CMK (cell line): ENCODE measurements around the gene NAP1L4.

ENCODE experiments used
- DNase-seq: peaks from one replicate; pipeline ENCODE4 v3.0.0-alpha.2; 2010; ENCODE audit warnings: low read depth

Gene NAP1L4

DNA sequence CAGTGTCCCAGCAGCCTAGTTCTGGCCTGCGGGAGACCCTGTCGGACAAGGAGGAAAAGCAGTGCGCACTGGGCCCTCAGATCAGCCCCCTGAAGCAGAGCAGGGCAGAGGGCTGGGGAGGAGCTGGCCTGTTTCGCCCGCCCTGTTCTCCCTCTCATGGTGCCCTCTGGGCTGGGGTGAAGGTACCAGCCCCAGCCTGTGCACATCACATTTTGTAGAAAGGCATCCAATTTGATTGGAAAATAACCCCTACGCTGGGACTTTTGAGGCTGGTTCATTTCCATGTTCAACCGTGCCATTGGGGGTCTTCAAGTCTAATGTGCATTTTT, 832 bp upstream of the NAP1L4 start:
- no peak for DNase-seq

GRCh38 chr11:2991452-2992233, 486 bp downstream of the NAP1L4 start:
- DNase-seq = no peak

DNA sequence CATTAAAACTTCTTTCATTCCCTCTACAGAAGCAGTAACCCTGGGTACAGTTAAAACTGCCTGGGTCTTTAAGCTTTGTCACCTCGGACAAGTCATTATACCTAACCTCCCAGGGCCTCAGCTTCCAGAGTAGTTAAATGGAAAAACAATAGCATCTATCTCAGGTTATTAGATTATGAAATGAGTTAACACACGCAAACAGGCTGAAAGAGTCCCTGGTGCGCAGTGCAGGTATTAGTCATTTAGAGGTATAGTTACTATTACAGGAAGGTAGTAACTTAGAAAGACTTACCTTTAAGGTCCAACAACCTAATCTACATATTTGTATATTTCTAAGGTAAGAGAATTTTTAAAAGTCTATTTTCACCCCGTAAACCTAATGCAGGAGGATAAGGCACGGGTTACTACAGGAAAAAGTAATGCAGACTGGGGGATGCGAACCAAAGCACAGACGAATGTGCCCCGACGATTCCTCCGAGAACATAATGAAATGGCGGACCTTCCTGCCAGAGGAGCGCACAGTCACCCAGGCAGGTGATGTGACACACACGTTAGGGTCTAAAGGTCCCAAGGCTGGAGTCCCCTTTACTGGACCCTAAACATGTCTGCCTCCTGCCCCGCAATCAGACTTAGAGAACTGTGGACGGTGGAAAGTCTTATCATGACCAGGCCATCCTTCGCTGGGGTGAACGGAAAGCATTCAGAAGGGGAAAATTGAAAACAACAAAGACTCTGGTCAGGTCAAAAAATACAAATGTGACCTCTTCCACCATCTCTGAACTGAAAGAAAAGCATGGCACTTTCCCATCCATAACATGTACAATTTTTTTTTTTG, 1.3 kb downstream of the NAP1L4 start:
- DNase-seq = no peak

DNA sequence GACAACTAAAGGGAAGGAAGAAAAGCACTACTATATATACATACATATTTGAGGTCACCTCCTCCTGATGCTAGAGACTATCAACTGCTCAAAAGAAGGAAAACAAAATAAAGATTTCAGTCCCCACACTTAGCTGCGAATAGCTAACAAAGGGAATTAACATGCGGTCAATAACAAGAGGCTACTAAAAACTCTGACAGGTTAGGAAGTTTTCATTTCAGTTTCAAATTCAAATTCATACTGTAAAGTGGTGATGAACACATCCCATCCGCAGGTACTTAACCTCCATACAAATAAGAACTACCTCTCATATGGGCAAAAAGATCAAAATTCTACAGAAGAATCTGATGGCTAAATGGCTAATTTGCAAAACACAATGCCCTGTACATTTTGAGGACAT, 2.6 kb downstream of the NAP1L4 start:
- DNase-seq = no peak

DNA sequence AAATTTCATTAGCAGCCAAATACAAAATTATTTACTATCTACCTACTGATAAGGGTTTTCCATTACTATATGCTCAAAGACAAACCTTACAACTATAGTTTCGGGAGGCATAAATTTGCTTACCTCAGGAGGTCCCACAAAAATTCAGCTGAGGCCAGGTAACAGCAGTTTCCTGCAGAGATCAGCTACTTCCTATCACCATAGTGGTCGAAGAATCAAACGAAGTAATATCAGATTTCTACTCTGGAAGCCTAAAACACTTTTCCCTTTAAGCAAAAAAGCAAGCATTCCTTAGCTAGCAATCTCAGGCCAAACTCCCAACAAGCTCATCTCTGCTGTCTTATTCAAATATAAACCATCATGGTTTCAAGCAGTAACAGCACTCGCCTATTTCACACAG, 3.1 kb downstream of the NAP1L4 start:
- no peak for DNase-seq

GRCh38 chr11:2987881-2988861, 4.0 kb downstream of the NAP1L4 start:
- no peak for DNase-seq

GRCh38 chr11:2983908-2984307, 8.2 kb downstream of the NAP1L4 start:
- no peak for DNase-seq

- DNase-seq = no peak
Measured at GRCh38 chr11:2982214-2982613, 9.9 kb downstream of the NAP1L4 start.

DNA sequence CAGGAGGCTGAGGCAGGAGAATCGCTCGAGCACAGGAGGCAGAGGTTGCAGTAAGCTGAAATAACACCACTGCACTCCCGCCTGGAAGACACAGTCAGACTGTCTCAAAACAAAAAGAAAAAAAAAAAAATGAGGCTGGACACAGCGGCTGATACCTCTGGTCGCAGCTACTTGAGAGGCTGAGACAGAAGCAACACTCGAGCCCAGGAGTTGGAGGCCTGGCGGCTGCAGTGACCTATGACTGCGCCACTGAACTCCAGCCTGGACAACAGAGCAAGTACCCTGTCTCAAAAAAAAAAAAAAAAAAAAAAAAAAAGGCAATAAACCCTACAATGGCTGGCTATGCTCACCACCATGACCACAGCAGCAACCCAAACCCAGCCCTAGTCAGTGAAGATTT, 11.0 kb downstream of the NAP1L4 start:
- DNase-seq = no peak

GRCh38 chr11:2980168-2980840, 11.8 kb downstream of the NAP1L4 start:
- no peak for DNase-seq

- DNase-seq = no peak
Measured at GRCh38 chr11:2977113-2977512, 15.0 kb downstream of the NAP1L4 start.

DNA sequence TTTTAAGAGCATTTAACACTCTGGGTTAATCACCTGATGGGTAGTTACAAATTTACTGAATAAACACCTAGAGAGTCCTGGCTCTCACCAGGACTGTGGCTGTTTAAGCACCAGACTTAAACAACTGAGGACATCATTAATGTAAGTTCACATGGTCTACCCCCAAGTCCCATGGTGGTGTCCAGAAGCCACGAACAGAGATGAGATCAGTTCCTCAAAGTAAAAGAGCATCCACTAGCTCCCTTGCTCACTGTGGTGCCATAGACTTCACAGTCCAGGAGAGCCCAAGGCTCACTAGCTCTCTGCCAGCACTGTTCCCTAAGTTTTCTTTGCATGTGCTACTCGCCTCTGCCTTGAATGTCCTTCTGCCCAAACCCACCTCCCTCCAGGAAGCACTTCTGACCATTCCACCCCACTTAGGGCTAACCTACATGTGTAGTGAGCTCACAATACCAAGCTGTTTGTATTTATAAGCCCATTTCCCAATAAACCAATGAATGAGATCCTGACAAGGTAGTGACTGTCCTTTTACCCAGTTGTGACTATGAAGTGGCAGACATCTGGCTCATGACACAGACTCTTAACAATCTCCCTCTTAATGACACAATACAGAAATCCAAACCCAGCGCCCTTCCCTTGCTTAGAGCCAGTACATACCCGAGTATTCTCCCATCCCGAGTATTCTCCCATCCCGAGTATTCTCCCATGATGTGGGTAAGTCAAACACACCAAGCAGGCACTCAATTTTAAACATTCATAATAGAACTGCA, 15.7 kb downstream of the NAP1L4 start:
- no peak for DNase-seq

GRCh38 chr11:2975594-2975993, 16.5 kb downstream of the NAP1L4 start:
- DNase-seq = no peak

GRCh38 chr11:2974272-2974671, 17.9 kb downstream of the NAP1L4 start:
- no peak for DNase-seq

DNA sequence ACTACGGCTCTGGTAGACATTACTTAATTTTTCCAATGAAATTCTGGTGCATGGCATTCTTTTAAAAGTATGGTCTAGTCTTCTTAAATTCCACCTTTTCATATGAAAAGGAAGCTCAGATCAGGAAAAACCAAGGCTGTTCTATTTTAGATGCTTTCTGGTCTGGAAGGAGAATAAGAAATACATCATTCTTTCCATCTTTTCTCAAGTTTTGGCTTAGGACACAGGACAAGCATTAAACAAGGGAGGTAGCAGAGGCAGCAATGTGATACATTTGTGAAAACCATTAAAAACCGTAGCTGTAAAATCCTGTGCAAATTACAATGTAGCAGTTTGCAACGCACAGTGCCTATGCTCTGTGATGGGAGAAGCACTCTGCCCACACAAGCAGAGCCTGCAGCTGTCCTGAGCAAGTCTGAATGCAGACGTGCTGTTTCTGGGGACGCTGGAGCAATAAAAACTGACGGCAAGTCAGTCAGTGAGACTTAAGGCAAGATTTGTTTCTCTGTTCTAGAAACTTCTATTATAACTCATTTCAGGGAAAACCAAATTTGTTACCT, 23.7 kb downstream of the NAP1L4 start:
- no peak for DNase-seq

DNA sequence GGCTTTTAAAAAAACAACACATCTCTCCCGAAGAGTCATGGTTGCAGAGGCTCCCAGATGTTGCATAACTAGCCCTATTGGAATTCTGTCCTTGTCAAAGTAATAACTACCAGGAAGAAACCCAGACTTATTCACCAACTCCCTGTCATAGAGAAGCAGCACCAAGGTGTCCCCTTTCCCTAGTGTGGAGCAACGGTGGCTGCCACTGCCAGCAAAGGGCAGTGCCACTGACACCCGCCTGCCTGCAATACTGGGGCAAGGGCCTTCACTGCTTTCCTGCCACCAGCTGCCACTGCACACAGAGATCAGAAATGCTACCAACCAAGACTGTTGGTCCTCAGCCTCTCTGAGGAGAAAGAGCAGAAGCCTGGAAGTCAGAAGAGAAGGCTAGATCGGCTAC, 27.3 kb downstream of the NAP1L4 start:
- DNase-seq = no peak

GRCh38 chr11:2963761-2964160, 28.4 kb downstream of the NAP1L4 start:
- DNase-seq = no peak

- DNase-seq = no peak
Measured at GRCh38 chr11:2963112-2963754, 28.9 kb downstream of the NAP1L4 start.

GRCh38 chr11:2961080-2961479, 31.0 kb downstream of the NAP1L4 start:
- no peak for DNase-seq

GRCh38 chr11:2960139-2960538, 32.0 kb downstream of the NAP1L4 start:
- DNase-seq = no peak
